ENCODE results near the gene PDS5B.

PDS5B gene

DNA sequence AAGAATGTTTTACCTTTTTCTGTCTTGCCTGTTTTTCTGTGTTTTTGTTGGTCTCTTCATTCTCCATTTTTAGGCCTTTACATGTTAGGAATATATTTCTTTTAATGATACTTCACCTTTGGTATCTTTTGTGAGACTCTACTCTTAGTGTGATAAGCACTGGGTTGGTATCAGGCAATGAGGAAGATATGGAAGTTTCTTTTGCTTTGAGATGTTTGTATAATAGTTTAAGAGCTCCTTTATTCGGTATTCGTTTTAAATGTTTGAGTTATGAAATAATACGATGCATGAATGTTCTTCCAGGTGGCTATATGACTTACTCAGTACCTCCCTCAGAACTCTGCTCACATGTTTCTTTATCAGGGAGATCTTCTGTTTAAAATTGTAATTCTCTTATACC lies 144.8 kb downstream of the PDS5B start:
- DNase-seq (ENCODE audit: low spot score): no peak

DNA sequence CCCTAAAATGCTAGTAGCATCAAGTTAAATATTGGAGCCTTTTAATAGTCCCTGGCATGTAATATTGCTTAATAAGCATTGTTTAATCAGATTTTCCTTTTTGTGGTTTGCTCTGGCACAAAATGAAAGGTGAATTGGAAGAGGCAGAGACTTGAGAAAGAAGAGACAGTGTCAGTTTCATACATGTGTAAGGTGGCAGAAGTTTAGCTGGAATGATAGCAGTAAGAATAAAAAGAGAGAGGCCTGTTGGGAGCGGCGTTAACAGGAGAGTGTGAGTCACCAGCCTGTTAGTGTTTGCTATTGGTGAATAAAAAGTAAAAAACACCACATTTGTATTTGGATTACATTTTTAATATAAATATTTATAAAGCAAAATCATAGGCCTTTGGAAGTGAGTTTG lies 145.3 kb downstream of the PDS5B start:
- no peak for DNase-seq (ENCODE audit: low spot score)

DNA sequence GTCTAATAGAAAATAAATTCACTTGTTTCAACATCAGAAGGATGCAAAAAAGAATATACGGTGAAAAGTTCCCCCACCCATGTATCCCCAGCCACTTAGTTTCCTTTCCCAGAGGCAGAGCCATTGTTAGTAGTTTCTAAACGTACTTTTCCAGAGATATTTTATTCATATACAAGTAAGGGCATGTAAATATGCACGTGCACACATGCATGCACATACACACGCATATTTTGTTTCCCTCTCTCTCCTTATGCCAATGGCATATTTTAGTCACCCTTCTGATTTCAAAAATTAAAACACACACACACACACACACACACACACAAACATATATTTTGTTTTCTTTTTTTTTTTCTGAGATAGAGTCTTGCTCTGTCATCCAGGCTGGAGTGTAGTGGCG lies 147.4 kb downstream of the PDS5B start:
- DNase-seq (ENCODE audit: low spot score): no peak

DNA sequence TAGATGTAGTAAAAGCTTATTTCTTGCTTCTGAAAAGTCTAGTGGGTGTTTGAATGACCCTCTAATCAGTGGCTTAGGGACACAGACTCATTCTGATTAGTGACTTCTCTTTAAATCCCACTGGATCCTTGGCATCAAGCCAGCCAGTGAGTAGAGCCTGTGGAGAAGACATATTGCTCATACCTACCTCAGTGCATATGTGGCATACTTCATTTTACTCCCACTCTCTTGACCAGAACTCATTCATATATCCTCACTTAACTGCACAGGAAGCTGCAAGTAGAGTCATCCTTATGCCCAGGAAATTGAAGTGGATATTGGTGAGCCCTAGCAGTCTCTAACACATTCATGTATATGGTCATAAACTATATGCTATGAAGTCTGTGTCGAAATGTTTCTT lies 148.3 kb downstream of the PDS5B start:
- no peak for DNase-seq (ENCODE audit: low spot score)

DNA sequence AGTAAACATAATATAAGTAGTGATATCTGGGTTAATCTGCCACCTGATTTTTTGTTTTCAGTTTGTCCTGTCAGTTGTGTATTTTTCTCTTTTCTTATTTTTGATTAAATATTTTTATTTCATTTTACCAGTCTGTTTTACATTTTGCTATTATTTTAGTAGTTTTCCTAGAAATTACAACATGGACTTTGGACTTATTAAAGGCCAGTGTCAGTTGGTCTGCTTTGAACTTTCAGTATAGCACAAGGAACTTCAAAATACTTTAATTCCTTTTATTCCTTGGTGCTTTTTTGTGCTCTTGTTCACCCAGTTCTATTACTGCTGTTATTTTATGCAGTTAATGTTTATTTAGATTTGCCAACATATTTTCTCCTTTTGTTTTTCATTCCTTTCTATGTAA lies 149.6 kb downstream of the PDS5B start:
- DNase-seq (ENCODE audit: low spot score): no peak

DNA sequence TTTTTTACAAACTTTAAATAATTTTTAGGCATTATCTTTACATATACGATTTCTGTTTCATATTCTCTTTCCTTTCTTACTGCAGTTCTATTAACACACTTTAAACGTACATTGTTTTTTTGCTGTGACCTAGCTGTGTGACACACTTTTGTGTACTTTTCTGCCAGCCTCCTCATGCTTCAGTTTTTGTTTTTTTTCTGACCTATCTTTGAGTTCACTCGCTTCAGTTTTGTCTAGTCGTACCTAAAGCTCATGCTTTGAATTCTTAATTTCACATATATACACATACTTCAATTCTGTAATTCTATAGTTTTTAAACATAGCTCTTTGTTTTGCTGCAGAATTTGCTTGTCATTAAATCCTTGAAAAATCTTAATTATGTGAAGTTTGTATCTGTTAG lies 150.4 kb downstream of the PDS5B start:
- no peak for DNase-seq (ENCODE audit: low spot score)

DNA sequence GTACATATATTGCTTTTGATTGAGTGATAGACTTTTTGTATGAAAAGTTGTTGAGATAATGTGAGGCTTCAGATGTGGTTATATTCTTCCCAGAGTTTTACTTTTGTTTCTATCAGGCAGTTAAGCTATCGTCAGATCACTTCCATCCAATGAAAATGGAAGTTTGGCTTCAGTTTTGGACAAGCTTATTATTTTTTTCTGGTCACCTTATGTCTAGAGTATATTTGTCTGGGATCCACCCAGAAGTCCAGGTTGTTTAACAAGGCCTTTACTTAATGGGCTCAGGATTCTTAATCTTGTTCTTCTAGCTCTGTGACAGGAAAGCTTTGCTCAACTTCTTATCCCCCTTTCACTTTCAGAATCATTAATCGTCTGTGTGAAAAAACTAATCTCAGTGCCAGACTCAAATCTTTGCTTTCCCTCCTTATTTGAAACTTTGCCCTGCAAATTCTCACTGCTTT lies 150.9 kb downstream of the PDS5B start:
- DNase-seq (ENCODE audit: low spot score): peak; percentile 2

DNA sequence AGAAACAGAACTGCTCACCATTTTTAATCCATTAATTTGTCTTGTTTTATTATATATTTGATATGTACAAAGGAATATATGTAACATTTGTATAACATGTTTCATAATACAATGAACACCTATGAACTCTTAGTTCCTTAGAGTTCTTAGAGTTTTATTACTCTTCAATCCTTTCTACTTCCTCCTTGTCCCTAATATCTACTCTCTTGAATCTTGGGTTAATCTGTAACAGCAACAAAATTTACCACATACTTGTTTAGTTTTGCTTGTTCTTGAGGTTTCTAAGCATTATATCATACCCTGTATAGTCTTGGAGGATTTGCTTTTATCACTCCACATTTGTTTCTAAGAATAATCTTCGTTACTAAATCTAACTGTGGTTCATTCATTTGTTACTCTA lies 151.4 kb downstream of the PDS5B start:
- no peak for DNase-seq (ENCODE audit: low spot score)

DNA sequence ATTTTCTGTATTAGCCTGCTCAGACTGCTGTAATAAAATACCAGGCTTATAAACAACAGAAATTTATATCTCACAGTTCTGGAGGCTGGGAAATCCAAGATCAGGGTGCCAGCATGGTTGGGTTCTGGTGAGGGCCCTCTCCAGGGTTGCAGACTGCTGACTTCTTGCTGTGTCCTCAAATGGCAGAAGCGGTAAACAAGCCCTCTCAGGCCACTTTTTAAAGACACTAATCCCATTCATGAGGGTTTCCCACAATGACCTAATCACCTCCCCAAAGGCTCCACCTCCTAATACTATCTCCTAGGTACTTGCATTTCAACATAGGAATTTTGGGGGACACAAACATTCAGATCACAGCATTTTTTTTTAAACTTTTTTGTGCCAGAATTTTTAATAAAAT lies 159.3 kb downstream of the PDS5B start:
- no peak for DNase-seq (ENCODE audit: low spot score)

DNA sequence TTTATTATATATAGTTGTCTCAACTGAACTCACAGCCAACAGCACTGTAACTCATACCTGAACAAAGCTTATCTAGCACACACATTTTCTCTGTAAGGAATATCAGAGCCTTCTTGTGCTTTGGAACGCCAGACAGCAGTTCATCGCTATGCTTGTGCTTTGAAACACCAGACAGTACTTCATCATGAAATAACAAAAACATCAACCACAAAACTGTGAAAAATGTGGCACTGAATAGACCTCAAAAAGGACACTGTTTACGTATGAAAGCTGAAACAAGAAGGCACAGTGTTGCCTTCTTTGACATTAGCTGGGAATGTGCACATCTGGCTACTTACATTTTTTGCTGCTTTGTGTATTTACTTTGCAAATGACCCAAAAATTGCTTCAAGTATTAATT lies 160.2 kb downstream of the PDS5B start:
- no peak for DNase-seq (ENCODE audit: low spot score)

DNA sequence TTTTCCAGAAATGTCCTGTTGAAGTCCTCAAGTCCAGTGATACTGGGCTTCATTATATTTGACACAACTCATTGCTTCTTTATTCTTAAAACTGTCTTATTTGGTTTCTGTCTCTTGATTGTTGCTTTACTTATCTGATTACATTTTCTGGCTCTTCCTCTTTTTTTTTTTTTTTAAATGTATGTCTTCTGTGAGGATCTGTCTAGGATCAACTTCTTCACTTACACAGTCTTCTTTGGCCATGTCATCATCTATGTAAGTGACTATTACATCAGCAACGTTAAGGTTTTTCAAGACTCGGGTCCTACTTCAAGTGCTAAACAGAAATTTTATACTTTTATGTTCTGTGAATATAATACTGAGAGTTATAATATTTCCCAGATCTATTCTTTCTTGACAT lies 162.1 kb downstream of the PDS5B start:
- no peak for DNase-seq (ENCODE audit: low spot score)

DNA sequence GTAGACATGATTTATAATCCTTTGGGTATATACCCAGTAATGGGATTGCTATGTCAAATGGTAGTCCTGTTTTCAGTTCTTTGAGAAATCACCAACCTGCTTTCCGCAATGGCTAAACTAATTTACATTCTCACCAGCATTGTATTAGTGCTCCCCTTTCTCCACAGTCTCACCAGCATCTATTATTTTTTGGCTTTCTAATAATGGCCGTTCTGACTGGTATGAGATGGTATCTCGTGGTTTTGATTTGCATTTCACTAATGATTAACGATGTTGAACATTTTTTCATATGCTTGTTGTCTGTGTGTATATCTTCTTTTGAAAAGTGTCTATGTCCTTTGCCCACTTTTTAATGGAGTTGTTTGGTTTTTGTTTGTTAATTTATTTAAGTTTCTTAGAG lies 165.1 kb downstream of the PDS5B start:
- no peak for DNase-seq (ENCODE audit: low spot score)

DNA sequence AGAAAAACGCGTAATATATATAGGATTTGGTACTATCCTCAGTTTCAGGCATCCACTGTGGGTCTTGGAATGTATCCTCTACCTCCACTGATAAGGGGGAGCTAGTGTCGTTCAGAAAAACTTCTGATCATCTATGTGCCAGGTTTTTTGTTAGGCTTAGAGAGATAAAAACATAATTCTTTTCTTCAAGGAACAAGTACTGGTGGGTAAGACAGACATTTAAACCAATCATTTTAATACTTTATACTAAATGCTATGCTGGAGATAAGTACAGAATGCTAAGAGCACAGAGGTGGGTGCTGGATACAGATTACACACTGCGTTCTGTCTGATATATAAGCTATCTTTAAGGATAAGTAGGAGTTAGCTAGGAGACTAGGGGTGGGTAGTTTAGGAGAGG lies 166.1 kb downstream of the PDS5B start:
- DNase-seq (ENCODE audit: low spot score): no peak

DNA sequence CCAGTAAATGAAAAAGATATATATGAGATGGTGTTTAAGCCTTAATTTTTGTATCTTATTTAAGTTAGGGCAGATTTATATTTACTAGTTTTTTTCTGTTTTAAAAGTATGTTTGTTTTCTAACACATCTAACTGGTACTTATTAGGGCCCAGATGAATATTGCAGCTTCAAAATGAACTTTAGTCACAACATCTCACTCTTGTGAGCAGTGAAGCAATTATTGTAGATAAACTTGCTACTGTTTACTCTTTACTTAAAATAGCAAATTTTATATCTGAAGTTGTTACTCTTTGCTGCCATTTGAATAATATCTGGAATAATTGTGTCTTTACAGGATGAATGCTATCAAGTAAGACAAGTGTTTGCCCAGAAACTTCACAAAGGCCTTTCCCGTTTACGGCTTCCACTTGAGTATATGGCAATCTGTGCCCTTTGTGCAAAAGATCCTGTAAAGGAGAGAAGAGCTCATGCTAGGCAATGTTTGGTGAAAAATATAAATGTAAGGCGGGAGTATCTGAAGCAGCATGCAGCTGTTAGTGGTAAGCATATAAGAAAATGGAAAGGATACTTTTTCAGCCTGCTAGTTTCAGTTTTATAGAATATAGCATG lies 166.8 kb downstream of the PDS5B start:
- DNase-seq (ENCODE audit: low spot score): no peak

DNA sequence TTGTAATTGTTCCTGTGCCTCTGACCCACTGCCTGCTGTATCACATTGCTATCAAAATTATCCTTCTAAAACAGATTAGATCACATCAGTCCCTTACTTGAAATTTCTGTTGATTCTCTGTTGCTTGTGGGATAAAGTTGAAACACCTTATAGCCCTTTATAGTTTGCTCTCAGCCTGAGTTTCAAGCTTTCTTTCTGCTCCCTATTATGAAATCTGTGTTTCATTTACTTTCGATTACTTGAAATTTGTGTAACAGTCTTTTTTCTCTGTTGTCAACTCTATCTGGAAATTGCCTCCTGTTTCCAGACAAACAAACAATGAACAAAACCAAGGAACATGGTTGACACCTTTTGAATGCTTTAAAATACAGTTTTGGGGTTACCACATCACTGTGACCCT lies 167.9 kb downstream of the PDS5B start:
- no peak for DNase-seq (ENCODE audit: low spot score)

DNA sequence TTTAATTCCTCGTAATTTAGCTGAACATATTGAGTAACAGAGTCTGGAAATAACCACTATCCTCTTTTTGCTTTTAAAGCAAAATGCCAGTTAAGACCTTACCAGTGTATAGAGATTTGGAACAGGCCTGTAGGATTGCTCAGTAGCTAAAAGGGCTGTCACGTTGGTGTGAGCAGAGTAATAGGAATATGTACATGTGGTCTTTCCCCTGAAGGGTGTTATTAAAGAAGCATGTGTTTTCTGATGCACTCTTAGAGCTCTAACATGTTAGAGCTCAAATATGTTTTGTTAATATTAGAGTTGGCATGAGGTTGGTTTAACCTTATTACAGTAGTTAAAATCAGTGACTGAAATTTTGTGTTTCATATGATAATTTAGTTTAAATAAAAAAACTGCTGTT lies 172.9 kb downstream of the PDS5B start:
- DNase-seq (ENCODE audit: low spot score): no peak

DNA sequence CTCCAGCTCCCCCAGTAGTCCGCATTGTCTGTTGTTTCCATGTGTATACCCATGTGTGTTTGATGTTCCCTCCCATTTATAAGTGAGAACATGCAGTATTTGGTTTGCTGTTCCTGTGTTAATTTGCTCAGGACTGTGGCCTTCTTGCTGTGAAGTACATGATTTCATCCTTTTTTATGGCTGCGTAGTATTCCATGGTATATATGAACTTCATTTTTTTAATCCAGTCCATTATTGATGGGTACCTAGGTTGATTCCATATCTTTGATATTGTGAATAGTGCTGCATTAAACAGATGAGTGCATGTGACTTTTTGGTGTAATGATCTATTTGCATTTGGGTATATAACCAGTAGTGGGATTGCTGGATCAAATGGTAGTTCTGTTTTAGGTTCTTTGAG lies 175.2 kb downstream of the PDS5B start:
- DNase-seq (ENCODE audit: low spot score): no peak

DNA sequence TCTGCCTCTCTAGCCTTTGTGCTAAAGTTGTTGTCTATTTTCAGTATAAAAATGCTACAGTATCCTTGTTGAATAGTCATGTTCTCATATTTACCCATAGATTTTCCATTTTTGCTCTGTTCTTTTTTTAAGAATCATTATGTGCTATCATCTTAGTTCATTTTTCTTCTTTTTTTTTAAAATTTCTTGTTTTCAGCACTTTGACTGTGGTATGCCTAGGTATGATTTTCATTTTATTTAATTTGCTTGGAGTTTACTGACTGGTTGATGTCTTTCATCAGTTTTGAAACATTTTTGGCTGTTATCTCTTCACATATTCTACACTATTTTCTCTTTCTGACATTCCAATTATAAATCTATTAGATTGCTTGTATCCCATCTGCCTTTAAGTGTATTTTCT lies 192.9 kb downstream of the PDS5B start:
- no peak for DNase-seq (ENCODE audit: low spot score)

DNA sequence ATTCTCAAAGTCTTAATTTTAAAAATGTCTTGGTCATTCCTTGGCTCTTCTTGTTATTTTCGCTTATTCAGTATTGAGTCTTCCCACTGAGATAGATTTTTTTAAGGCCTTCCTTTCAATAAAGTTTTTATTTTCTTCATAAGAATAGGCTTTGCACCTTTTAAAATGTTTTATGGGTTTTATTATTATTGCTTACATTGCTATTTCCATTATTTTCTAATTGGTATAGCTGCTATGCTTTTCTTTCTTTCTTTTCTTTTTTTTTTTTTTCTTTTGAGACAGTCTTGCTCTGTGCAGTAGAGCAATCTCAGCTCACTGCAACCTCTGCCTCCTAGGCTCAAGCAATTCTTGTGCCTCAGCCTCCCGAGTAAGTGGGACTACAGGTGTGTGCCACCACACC lies 195.7 kb downstream of the PDS5B start:
- no peak for DNase-seq (ENCODE audit: low spot score)

DNA sequence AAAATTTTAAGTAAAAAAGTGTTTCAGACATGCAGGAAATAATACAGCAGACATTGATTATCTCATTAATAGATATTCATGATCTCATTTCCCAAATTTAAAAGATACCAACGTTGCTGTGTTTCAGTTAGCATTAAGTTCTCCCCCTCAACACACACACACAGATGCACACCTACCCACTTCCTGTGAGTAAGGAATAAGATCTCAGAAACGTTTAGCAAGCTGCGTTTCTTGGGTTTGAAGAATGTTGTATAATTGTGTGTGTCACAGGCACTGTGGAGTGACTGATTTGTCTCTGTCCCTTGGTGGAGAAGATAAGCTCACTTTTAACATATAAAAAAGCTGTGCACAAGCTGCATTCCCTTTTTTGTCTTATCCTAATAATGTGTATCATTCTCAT lies 196.8 kb downstream of the PDS5B start:
- DNase-seq (ENCODE audit: low spot score): no peak

DNA sequence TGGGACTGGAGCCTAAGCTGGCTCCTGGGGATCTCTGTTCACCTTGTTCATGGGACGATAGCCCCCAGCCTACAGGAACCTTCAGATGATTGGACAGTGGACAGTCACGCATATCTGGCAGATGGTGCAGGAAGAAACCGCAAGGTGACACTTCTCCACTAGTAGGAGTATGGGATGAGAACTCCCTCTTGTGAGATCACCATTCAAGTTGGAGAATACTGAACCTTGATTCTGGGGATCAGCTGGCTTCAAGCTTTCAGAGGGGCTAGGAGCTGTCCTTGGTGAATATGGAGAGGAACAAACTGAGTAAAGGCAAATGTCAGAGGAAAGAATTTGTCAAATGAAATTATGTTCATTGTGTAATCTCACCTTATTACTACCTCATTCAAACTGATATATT lies 204.5 kb downstream of the PDS5B start:
- DNase-seq (ENCODE audit: low spot score): no peak

DNA sequence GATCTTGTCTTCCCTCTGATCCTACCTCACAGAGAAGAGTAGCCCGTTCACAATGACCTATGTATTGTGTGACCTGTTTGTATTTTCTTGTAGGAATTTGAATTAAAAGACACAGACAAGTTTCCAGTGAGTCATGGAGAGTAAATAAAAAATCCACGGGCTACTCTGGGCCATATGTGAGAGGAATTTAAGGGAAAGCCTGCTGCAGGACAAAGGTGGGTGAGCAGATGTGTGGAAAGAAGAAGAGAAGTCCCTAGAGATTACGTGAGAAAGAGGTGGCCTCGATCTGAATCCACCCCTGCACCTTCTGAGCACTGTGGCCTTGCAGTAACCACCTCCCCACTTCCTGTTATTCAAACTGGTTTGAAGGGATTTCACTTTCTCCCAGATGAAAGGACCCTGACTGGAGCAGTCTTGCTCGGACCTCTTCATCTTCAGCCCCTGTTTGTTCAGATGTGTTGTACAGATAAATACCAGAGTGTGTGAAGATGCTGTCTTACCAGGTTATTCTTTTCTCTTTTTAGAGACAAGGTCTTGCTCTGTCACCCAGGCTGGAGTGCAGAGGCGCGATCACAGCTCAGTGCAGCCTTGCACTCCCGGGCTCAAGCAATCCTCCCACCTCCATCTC lies 205.4 kb downstream of the PDS5B start:
- DNase-seq (ENCODE audit: low spot score): peak; percentile 5

DNA sequence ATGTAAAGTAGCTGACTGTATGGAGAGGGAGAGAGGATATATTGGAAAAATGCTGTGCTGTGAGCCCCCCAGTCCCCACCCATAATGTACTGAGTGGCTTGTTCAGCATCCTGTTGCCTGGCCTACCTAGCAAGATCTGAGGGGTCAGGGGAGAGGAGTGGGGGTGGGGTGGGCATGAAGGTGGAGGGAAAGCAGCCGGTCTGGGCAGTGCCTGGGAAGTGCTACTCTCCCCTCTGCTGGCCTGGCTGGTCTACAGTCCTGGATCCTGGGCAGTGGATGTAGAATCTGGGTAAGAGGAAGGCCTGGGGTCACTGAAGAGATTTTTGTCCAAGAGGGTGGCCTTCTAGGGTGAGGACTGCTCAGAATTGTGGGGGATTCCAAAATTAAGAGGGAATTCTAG lies 210.5 kb downstream of the PDS5B start:
- DNase-seq (ENCODE audit: low spot score): no peak

DNA sequence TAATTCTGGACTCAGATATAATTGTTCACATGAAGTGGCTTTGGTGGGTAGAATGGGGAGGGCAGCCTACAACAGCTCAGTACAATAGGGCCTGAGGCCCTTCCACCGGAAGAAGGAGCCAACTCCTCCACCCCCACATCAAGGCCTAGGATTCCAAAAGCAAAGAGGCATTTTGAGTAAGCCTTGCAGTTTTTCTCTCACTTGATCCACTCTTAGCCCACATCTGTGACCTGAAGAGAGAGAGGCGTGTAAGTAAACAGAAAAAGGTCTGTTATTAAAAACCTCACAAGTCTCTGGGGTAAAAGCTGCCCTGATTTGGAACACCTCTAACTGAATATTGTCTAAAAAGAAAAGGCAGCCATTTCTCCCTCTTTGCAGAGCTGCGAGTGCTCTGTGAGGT lies 215.9 kb downstream of the PDS5B start:
- no peak for DNase-seq (ENCODE audit: low spot score)

Data from germinal center (tissue), 1 donor.